ENCODE data around the gene HACL1.
"Not testable (repeated sequence)": the region's sequence is repeated elsewhere in the genome, so short reads cannot be mapped to it uniquely, and the experiment has no call there.

HACL1 gene

GRCh38 chr3:15612001-15612400 lies 10.6 kb upstream of the HACL1 start:
- in situ Hi-C loops (cut with MboI; ENCODE audit: low sequenced_read_pairs, unreplicated experiment), result no loop called here
- TF ChIP-seq CTCF (IDR thresholded peaks at IDR 0.05; ENCODE audit: borderline replicate concordance, control extremely low read depth, extremely low read depth, insufficient read depth, missing control alignments), result no peak
- DNase-seq (ENCODE audit: low spot score), result no peak

GRCh38 chr3:15611018-15611417 lies 9.6 kb upstream of the HACL1 start:
- TF ChIP-seq CTCF (IDR thresholded peaks at IDR 0.05; ENCODE audit: borderline replicate concordance, control extremely low read depth, extremely low read depth, insufficient read depth, missing control alignments), result no peak
- no peak for DNase-seq (ENCODE audit: low spot score)
- in situ Hi-C loops (cut with MboI; ENCODE audit: low sequenced_read_pairs, unreplicated experiment), result no loop called here

- in situ Hi-C loops (cut with MboI; ENCODE audit: low sequenced_read_pairs, unreplicated experiment), result no loop called here
- no peak for DNase-seq (ENCODE audit: low spot score)
- no peak for TF ChIP-seq CTCF (IDR thresholded peaks at IDR 0.05; ENCODE audit: borderline replicate concordance, control extremely low read depth, extremely low read depth, insufficient read depth, missing control alignments)
Observed at GRCh38 chr3:15610082-15610759, 8.9 kb upstream of the HACL1 start.

GRCh38 chr3:15606434-15606891 lies 5.1 kb upstream of the HACL1 start:
- no peak for DNase-seq (ENCODE audit: low spot score)
- TF ChIP-seq CTCF (IDR thresholded peaks at IDR 0.05; ENCODE audit: borderline replicate concordance, control extremely low read depth, extremely low read depth, insufficient read depth, missing control alignments), result no peak
- in situ Hi-C loops (cut with MboI; ENCODE audit: low sequenced_read_pairs, unreplicated experiment), result no loop called here

- DNase-seq (ENCODE audit: low spot score); in situ Hi-C loops (cut with MboI; ENCODE audit: low sequenced_read_pairs, unreplicated experiment): not testable (repeated sequence)
Observed at GRCh38 chr3:15604584-15604983, 3.2 kb upstream of the HACL1 start.

- DNase-seq (ENCODE audit: low spot score); in situ Hi-C loops (cut with MboI; ENCODE audit: low sequenced_read_pairs, unreplicated experiment): not testable (repeated sequence)
Observed at GRCh38 chr3:15602816-15603215, 1.4 kb upstream of the HACL1 start.

GRCh38 chr3:15602146-15602536 lies 772 bp upstream of the HACL1 start:
- DNase-seq (ENCODE audit: low spot score), result no peak
- TF ChIP-seq CTCF (IDR thresholded peaks at IDR 0.05; ENCODE audit: borderline replicate concordance, control extremely low read depth, extremely low read depth, insufficient read depth, missing control alignments), result no peak
- in situ Hi-C loops (cut with MboI; ENCODE audit: low sequenced_read_pairs, unreplicated experiment), result no loop called here

GRCh38 chr3:15601046-15601398 lies 347 bp downstream of the HACL1 start:
- in situ Hi-C loops (cut with MboI; ENCODE audit: low sequenced_read_pairs, unreplicated experiment), result no loop called here
- TF ChIP-seq CTCF (IDR thresholded peaks at IDR 0.05; ENCODE audit: borderline replicate concordance, control extremely low read depth, extremely low read depth, insufficient read depth, missing control alignments), result no peak
- no peak for DNase-seq (ENCODE audit: low spot score)

Data from GM13976 (cell line).